HG03097 (cell line): ENCODE measurements around the gene GATA5.
"Not testable (repeated sequence)": the region's sequence is repeated elsewhere in the genome, so short reads cannot be mapped to it uniquely, and the experiment has no call there.

Experiments
- ATAC-seq: cut with Tn5 transposase; IDR thresholded peaks from one replicate; pipeline ENCODE4 v1.9.1; 2021; ENCODE audit not compliant: unreplicated experiment, low FRiP score

GATA5 gene

DNA sequence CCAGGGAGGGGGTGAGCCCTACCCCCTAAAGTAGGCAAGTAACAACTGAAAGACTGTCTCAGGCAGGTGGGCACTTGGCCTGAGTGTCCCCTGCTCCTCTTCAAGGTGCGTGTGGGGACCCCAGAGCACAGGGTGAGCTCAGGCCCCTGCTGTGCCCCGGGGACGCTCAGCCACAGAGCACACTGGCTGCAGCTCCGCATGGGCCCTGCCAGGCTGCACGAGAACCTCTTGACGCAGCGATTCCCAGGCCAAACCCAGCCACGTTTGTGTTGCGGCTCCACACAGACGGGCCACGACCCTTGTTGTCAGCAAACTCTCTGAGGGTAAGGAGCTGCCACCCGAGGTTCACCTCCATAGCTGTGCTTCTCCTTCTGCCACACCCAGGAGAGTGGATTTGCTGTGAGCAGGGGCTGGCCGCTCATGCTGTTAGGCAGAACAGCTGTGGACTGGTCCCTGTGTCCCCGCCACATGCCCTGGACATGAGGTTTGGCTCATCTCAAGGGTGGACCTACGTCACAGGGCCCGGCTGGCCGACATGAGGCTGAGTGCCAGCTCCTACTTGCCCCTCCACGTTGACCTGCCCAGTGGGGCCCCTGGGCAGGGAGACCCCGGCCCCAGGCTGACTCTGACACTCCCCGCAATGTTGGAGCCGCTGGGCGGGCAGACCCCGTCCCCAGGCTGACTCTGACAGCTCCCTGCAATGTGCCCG, 29.7 kb upstream of the GATA5 start:
- ATAC-seq: no peak

DNA sequence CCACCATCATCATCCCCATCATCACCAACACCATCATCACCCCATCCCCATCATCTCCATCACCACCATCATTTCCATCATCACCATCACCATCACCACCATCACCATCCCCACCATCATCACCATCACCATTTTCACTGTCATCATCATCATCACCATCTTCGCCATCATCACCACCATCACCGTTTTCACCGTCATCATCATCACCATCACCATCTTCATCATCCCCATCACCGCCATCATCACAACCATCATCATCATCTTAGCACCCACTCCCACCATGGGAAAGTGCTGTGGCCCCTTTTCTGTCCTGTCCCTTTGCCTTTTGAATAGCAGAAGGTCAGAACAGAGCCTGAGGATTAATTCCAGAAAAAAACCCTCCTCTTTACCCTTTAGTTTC, 28.5 kb upstream of the GATA5 start:
- no peak for ATAC-seq

DNA sequence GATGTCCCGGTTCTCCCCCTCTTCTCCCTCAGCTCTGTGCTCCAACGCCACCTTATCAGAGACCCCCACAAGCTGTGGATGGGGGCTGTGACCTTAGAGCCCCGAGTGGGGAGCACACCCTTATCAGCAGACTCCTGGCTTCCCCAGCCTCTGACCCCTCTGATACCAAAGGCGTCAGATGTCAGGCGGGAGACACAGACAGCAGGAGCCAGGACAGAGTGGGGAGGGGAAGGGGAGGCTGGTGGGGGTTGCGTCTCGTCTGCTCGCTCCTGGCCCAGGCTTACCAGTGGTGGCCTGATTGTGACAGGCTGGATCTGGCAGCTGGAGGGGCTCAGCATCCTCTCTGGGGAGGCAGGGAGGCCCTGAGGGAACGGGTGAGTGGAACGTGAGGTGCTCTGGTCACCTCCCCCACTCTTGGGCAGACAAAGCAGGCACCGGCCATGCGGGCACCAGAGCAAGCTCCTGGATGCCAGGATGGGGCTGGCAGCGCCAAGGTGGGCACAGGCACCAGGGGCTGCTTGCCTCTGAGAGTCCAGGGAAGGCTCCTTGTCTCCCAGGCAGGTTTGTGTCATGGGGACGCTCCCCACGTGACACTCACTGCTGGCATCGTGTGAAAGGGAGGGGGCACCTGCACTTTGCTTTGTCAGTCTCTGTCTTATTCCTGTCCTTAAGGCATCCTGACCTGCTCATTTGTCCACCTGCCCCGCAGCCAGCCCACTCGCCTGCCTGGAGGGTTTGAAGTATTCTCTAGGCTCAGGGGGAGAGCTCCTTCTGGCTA, 27.8 kb upstream of the GATA5 start:
- ATAC-seq: no peak

DNA sequence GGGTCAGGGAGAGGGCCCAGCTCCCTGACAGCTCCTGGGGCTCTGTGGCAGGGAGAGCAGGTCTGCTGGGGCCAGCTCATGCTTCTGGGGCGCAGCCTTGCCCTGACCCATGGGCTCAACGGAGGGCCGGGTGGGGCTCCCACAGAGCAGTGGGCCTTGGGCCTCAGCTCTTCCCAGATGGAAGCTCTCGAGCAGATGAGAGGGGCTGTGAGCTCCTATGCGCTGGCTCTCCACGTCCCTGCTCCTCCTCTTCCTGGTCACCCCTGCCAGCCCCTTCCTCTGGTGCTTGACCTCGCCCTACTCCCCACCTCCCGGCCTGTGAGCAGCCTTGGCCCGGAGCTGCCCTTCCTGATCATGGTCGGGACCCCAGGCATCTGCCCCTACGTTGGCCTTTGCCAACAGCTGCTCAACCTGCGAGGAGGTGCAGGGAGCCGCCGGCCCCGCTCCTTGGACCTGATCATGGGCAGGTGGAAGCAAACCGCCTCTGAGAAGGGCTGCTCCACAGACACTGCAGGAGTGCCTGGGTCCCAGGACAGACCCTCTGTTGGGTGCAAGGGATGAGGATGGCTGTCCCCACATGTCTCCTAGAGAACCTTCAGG, 26.8 kb upstream of the GATA5 start:
- no peak for ATAC-seq

DNA sequence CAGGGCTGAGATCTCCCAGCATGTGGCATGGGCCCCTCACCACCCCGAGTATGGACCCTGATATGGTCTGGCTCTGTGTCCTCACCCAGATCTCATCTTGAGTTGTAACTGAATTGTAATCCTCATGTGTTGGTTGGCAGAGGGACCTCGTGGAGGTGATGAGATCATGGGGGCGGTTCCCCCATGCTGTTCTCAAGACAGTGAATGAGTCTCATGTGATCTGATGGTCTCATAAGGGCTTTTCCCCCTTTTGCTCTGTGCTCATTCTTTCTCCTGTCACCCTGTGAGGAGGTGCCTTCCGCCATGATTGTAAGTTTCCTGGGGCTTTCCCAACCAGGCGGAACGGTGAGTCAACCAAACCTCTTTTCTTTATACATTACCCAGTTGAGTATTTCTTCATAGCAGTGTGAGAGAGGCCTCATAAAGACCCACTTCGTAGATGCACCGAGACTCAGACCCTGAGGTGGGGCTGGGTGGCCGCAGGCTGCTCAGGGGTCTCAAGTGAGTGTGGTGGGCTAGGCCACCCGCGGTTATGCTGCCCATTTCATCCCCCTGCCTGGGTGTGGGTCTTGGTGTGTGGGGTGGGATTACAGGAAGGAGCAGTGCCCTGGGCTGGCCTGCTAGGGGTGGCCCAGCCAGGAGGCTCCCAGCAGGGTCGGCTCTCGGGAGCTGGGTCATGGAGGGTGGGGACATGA, 26.2 kb upstream of the GATA5 start:
- ATAC-seq: peak; percentile 78

DNA sequence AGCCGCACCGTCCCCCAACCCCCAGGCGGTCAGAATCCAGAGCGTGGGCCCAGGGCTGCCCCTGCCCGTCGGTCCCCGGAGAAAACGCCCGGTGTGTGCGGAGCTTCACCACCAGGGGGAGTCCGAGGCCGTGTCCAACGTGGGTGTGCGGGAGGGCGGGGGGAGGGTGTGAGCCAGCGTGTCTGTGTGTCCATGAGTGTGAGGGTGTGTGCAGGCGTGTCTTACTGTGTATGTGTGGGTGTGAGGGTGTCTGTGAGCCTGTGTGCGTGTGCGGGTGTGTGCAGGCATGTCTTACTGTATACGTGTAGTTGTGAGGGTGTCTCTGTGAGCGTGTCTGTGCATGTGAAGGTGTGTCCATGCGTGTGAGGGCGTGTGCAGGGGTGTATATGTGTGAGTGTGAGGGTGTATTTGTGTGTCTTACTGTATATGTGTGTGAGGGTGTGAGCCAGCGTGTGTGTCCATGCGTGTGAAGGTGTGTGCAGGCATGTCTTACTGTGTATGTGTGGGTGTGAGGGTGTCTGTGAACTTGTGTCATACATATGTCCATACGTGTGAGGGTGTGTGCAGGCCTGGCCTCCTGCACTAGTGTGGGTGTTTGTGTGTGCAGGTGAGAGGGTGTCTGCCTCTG, 24.6 kb upstream of the GATA5 start:
- ATAC-seq: no peak

DNA sequence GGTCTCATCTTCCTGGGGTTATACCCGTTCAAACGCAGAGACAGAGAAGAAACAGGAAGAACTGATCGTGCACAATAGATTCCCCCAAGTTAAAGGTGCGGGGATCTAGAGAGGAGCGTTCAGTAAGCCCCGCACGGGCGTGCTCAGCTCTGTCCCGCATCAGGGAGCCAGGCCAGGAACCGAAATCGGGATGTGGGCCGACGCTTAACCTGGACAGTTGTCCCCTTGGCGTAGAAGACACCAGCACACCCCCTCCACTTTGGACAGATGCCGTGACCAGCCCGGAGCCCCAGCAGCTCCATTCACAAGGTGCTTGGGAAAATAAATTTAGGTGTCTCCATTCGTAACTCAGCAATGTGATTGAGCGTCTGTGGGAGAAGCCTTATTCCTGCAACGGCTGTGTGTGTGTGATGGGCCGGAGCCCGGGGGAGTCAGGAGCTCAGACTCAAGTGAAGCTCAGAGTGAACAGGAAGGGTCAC, 24.0 kb upstream of the GATA5 start:
- no peak for ATAC-seq

DNA sequence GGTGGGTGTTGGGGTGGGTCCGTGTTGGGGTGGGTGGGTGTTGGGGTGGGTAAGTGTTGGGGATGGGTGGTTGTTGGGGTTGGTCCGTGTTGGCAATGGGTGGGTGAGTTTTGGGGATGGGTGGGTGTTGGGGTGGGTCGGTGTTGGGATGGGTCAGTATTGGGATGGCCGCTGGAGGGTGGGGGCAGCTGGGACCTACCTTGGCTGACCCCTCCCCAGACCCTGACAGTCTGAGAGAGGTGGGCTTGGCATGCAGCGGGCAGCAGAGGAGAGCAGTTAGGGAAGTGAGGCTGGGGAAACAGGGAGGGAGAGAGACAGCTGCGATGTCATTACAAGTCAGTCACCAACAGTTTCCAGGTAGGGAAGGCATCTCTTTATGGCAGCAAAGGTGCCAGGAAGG, 23.1 kb upstream of the GATA5 start:
- no peak for ATAC-seq

DNA sequence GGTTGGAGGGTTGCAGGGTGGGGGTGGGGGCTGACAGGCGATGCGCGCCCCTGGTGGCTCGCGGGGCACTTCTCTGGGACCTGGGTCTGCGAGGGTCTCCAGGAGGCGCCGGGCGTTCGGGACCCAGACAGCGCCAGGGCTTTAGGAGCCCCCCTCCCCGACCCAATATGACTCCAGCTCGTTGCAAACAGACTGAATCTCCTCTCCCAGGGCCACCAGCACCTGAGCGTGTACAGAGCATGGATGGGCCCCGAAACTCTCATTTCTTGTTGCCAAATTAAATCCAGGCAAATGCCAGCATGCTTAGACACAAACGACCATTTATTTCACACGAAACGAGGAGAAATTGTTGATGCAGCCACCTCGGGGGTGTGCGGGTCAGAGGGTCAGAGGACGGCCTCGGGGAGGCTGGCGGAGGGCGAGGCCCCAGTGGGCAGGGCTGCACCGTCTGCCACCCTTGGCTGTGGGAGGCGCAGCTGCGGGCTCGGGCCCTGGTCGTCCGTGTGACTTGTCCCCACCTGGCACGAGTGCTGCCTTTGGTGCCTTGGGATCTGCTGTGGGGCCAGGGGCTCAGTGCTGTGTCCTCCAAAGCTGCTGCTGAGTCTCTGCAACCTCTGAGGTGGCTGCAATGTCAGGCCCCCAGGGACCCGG, 20.9 kb upstream of the GATA5 start:
- no peak for ATAC-seq

DNA sequence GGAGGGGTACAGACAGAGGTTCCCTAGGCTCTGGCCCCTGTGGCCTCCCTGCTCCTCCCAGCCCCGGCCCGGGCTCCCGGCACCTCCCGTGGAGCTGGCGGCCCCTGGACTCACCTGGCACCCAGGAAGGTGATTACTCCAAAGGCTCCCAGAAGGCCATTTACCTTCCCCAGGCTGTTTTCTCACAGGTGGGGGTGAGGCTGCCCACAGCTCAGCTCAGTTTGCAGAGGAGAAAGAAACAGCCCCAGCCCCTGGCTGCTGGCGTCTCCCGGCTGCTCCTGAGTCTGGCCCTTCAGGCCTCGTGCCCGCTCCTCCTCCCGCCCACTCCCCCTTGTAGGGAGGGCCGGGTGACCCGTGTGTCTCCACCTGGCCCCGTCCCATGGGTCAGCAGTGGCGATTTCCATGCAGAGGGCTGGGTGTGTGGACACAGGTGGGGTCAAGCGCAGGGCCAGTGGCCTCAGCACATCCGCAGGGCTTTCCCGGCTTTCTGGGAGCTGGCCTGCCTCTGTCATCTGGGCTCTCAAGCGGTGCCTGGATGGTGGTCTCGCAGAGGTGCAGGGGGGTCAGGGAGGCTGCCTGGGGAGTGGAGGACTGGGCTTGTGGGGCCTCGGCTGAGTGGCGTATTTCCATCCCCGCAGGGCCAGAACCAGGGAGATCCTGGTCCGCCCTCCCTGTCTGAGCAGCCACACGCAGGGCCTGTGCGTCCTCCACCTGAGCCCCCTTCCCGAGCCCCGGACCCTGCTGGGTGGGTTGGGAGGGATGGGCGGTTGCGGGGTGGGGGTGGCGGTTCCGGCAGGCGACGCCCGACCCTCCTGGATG, 20.2 kb upstream of the GATA5 start:
- no peak for ATAC-seq

DNA sequence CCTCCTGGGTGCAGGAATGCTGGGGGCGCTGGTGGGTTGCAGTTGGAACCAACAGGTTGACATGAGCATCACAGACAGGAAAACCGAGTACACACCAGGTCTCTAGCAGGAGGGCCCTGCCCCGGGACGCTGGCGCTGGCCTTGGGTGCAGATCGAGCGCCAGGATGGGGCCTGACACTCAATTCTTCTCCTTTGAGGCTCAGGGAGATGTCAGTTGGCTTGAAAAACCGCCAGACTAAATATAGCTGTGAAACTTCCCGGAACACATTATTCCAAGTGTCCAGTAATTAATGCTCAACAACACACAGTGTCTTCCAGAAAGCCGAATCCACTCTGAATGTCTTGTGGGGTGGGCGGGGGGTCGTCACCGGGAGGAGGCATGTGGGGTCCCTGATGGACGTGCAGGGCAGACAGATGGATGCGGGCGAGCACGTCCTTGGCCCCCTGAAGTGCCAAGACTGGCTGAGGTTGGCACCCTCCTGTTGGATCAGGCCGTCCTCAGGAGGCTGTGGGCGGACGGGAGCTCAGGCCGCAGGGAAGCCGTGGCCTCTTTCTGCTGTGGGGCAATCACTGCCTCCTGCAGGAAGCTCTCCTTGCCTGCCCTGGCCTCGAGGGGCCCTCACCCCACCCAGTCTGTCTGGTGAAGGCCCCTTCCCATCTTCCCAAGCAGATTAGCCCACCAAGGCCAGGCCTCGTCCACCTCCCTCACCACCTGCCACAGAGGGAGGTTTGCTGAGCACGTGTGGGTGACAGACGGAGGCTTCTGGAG, 19.4 kb upstream of the GATA5 start:
- ATAC-seq: no peak

DNA sequence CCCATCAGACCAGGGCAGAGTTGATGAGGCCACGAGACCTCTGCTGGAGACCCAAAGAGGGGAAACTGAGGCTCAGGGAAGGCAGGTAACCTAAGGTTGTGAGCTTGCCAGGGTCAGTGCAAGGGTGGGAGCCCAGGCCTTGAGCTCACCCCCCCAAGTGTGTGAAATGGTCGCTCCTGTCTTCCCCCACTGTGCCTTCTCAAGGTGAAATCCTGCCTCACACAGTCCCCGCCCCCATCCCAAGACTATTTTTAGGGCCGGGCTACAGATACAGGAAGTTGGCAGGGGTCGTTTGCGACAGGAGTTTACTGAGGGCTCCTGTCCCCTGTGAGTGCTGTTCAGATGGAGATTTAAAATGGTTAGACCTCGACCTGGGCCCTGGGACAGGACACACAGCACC, 18.7 kb upstream of the GATA5 start:
- no peak for ATAC-seq

DNA sequence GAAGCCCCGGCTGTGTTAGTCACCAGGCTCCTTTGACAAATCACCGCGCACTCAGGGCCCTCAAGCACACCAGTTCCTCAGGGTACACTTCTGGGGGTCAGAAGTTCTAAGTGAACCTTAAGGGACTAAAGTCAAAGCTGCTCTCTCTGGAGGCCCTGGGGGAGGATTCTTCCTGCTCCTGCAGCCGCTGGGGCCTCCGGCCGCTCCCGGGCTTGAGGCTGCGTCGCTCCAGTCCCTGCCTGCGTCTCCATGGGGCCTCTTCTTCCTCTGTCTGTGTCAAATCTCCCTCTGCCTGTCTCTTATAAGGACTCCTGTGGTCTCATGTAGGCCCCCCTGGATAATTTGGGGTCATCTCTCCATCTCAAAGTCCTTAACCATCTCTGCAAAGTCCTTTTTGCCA, 18.1 kb upstream of the GATA5 start:
- ATAC-seq: no peak

DNA sequence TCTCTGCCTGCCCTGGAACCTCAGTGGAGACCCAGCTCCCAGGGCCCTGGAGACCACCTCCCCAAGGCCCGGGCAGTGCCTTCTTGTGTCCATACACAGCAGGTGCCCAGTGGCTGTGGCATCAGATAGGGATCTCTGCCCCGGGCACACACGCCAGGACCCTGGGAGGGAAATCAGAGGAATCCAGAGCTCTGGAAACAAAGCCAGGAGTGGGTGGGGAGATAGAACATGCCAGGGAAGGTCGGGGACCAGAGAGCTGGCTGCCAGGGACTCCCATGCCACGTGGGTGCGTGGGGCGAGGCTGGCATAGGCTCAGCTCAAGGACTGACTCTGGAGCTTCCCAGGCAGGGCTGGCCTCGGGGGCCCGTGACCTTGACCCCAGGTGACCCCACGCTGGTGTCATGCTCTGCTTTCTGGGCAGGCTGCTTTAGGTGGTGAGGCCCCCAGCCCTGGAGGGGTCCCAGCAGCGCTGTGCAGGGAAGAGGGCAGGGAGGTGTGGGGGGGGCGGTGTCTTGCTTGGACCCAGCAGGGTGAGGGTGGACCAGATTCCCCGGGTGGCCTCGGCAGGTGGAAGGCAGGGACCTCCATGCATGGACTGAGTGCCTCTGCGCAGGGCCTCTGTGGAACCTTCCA, 17.6 kb upstream of the GATA5 start:
- no peak for ATAC-seq

DNA sequence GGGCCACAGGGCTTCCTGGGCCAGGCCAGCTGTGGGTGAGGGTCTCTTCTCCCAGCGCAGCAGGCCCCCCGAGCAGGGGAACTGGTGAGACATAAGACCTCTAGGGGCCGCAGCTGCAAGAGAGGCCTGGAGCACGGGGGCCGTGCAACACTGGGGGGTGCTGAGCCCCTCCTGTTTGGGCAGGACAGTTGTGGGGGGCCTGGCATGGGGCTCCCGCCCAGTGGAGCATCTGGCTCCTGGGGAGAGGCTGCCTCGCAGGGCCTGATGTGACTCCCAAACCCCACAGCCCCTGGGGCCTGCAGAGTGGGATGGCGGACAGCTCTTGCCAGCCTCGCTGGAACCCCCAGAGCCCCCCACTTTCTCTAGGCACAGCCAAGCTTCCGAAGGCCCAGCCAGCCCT, 16.9 kb upstream of the GATA5 start:
- no peak for ATAC-seq

DNA sequence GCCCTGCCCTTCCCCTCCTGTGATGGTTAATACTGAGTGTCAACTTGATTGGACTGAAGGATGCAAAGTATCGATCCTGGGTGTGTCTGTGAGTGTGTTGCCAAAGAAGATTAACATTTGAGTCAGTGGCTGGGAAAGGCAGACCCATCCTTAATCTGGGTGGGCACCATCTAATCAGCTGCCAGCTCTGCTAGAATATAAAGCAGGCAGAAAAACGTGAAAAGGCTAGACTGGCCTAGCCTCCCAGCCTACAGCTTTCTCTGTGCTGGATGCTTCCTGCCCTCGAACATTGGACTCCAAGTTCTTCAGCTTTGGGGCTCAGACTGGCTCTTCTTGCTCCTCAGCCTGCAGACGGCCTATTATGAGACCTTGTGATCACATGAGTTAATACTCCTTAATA, 15.0 kb upstream of the GATA5 start:
- ATAC-seq: not testable (repeated sequence)

DNA sequence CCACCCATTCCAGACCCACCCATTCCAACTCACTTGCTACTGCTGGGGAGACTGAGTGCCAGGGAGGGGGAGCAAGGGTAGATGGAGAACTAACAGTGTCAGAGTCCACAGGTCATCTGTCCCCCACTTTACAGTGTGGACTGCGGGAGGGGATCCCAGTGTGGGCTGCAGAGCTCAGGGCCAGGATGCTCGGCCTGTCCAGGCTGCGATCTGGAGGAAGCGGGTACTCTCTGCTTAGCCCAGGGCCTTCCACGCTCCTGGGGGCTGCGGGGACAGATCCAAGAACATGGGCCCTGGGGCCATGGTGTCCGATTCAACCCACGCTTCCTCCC, 14.1 kb upstream of the GATA5 start:
- ATAC-seq: no peak

DNA sequence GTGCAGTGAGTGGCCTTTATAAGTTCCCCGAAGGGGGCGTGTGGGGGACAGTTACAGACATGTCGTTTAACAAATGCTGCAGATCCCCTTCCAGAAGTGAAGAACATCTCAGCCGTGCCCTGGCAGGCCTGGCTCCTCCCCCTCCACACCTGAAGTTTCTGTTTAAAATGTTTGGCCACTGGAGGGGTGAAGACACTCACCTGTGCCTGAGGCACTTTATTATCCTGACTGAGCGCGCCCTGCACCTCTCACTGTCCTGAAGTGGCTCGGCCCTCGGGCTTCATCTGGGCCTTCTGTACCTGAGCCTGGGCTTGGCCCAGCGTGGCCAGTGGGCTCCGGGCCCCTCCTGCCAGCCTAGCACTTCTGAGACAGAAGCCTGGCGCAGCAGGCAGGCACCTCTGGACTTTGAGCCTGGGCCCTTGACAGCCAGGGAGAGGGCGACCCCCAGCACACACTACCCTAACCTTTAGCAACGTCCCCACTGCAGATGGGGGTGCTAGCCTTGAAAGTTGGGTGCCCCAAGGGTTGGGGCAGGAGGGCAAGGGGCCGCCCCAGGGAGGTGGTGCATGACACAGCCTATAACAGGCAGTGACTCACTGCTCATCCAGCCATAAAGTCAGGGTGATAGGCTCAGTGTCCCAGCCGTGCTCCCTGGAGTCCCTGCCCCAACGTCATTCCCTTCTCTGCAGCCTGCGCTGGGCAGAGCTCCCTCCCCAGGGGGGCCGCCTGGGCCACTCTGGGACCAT, 13.6 kb upstream of the GATA5 start:
- ATAC-seq: no peak
